ENCODE measurements around the gene RAB31.
"Not testable (repeated sequence)": the region's sequence is repeated elsewhere in the genome, so short reads cannot be mapped to it uniquely, and the experiment has no call there.

RAB31 gene

GRCh38 chr18:9708057-9708433 lies at the start of gene RAB31:
Gene RAB31, plus strand, starts transcription at chr18:9708301. Its CDS starts 105 bp downstream, at chr18:9708406.
- peak within 1 kb of the TSS; percentile 73 for H3K9ac ChIP-seq (ENCODE audit: low read depth, low read length)
- no peaks in the 10 kb centered on the region for H3K36me3 ChIP-seq (ENCODE audit: insufficient read depth, low read length)
- H3K4me1 ChIP-seq (ENCODE audit: insufficient read depth, low read length) = peaks cover 34% of the 10 kb centered on the region
- no peaks in the 10 kb centered on the region for H3K9me3 ChIP-seq (ENCODE audit: control insufficient read depth, insufficient read depth, low read length)

DNA sequence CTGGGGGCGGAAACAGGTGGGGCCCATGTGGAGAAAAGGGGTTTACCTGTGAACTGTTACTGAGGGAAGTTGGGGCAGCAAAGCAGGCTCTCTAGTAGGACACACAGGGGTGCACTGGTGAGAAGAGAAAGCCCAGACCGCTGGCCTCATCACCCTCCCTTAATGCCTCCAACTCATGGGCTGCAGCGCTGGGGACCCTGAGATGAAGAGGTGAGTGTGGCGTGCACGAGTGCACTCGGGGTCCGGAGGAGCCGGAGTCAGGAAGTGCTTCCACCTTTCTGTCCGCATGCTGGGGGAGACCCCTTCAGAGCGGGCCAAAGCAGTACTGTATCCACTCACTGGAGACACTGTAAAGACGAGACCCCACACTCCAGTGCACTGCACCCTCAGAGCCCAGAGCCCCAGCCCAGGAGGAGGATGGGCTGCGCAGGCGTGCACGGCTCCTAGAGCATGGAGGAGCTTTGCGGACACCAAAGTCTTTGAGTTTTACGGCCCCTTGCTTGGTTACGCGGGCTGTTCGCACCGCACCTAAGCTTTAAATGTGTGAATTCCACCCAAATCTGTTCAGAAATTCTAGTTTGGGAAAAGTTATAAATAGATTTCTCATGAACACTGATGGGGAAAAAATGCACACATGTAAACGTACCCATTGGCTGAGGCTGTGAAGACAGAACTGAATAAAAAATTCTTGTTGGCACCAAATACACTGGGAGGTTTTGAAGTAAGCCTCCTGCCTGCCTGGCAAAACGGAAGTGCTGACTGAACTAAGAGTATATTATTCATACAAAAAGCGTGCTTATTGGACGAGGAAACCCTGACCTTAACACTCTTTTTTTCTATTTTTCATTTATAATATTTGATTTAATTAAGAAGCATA lies 48.4 kb upstream of the RAB31 start:
- Histone ChIP-seq H3K9ac (ENCODE audit: low read depth, low read length) (no peak overlapping the region), H3K36me3 (ENCODE audit: insufficient read depth, low read length) (no peaks in the 10 kb centered on the region), H3K4me1 (ENCODE audit: insufficient read depth, low read length) (no peaks in the 10 kb centered on the region), H3K9me3 (ENCODE audit: control insufficient read depth, insufficient read depth, low read length) (no peaks in the 10 kb centered on the region)

DNA sequence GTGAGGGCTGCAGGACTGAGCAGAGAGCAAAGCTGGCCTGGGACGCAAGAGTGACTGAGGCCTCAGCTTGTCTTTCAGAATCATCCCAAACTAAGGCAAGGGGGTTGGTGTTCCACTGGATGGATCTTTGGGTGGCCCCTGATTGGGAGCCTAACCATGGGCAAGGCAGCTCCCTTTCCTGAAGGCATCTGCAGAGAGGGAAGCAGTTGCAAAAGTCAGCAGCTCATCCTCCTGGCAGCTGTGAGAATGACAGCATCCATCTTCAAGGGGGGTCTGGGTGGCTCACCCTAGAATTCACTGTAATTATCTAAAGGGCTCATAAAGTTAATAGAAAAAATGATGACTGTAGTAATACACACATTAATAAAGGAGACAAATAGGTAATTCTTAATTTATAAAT lies 46.5 kb upstream of the RAB31 start:
- no peak overlapping the region for H3K9ac ChIP-seq (ENCODE audit: low read depth, low read length)

GRCh38 chr18:9663377-9663776 lies 44.7 kb upstream of the RAB31 start:
- H3K9me3 ChIP-seq (ENCODE audit: control insufficient read depth, insufficient read depth, low read length) = no peaks in the 10 kb centered on the region
- H3K9ac ChIP-seq (ENCODE audit: low read depth, low read length) = no peak overlapping the region
- no peaks in the 10 kb centered on the region for H3K4me1 ChIP-seq (ENCODE audit: insufficient read depth, low read length)
- no peaks in the 10 kb centered on the region for H3K36me3 ChIP-seq (ENCODE audit: insufficient read depth, low read length)

More for the DNA sequence above, 46.5 kb upstream of the RAB31 start:
- Histone ChIP-seq H3K9me3 (ENCODE audit: control insufficient read depth, insufficient read depth, low read length) (no peaks in the 10 kb centered on the region), H3K4me1 (ENCODE audit: insufficient read depth, low read length) (no peaks in the 10 kb centered on the region), H3K36me3 (ENCODE audit: insufficient read depth, low read length) (no peaks in the 10 kb centered on the region)

DNA sequence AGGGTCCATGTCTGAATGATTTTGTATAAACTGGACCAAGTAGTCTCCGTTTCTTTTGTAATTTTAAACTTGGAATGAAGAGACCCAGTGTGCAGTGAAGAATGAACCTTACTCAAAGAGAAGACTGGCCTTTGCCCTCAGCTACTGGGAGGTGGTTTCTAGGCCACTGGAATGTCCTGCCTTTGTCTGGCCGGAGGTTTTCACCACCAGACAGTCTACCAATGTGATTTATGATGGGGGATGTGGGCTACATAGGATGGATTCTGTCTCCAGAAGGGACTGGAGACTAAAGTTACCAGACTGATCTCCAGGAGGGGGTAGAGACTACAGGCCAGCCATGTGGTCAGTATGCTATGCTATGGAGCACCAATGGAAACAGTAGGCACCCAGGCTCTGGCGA lies 42.8 kb upstream of the RAB31 start:
- H3K4me1 ChIP-seq (ENCODE audit: insufficient read depth, low read length) = no peaks in the 10 kb centered on the region
- no peak overlapping the region for H3K9ac ChIP-seq (ENCODE audit: low read depth, low read length)
- no peaks in the 10 kb centered on the region for H3K36me3 ChIP-seq (ENCODE audit: insufficient read depth, low read length)
- H3K9me3 ChIP-seq (ENCODE audit: control insufficient read depth, insufficient read depth, low read length) = no peaks in the 10 kb centered on the region

DNA sequence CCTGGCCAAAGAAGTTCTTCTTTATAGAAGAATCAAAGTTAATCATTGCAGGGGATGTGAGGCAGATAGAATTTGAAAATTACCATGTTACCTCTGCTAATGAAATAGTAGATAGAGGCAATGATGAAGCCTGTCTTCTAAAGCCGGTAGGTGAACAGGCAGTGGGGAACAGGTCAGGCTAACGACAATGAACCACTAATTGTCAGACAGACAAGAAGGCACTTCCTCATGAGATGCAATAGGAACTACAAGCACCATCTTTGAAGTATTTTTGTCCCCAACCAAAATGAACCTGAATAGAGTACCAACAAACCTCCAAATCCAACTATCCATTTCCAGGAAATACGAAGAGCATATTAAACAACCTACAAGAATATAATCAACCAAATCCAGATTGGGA lies 41.6 kb upstream of the RAB31 start:
- H3K9ac ChIP-seq (ENCODE audit: low read depth, low read length) = no peak overlapping the region
- no peaks in the 10 kb centered on the region; the same call in 1 of the 2 replicates for H3K4me1 ChIP-seq (ENCODE audit: insufficient read depth, low read length)
- no peaks in the 10 kb centered on the region for H3K36me3 ChIP-seq (ENCODE audit: insufficient read depth, low read length)
- no peaks in the 10 kb centered on the region for H3K9me3 ChIP-seq (ENCODE audit: control insufficient read depth, insufficient read depth, low read length)

DNA sequence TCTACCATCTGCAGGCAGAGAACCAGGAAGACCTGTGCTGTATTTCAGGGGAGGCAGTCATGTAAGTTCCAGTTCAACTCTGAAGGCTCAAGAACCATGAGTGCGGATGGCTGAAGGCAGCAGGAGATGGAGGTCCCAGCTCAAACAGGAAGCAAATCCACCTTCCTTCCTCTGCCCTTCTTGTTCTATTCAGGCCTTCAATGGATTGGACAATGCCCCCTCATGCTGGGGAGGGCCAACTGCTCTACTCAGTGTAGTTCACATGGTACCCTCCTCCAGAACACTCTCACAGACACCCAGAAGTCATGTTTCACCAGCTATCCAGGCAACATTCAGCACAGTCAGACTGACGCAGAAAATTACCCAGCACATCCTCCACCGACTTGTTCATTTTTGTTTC lies 39.1 kb upstream of the RAB31 start:
- no peaks in the 10 kb centered on the region; the same call in 1 of the 2 replicates for H3K4me1 ChIP-seq (ENCODE audit: insufficient read depth, low read length)
- no peaks in the 10 kb centered on the region for H3K9me3 ChIP-seq (ENCODE audit: control insufficient read depth, insufficient read depth, low read length)
- H3K9ac ChIP-seq (ENCODE audit: low read depth, low read length) = no peak overlapping the region
- H3K36me3 ChIP-seq (ENCODE audit: insufficient read depth, low read length) = no peaks in the 10 kb centered on the region

- Histone ChIP-seq H3K9me3 (ENCODE audit: control insufficient read depth, insufficient read depth, low read length) (no peaks in the 10 kb centered on the region), H3K4me1 (ENCODE audit: insufficient read depth, low read length) (no peaks in the 10 kb centered on the region; the same call in 1 of the 2 replicates), H3K9ac (ENCODE audit: low read depth, low read length) (no peak overlapping the region), H3K36me3 (ENCODE audit: insufficient read depth, low read length) (no peaks in the 10 kb centered on the region)
These were observed 36.9 kb upstream of the RAB31 start for GRCh38 chr18:9671214-9671613.

DNA sequence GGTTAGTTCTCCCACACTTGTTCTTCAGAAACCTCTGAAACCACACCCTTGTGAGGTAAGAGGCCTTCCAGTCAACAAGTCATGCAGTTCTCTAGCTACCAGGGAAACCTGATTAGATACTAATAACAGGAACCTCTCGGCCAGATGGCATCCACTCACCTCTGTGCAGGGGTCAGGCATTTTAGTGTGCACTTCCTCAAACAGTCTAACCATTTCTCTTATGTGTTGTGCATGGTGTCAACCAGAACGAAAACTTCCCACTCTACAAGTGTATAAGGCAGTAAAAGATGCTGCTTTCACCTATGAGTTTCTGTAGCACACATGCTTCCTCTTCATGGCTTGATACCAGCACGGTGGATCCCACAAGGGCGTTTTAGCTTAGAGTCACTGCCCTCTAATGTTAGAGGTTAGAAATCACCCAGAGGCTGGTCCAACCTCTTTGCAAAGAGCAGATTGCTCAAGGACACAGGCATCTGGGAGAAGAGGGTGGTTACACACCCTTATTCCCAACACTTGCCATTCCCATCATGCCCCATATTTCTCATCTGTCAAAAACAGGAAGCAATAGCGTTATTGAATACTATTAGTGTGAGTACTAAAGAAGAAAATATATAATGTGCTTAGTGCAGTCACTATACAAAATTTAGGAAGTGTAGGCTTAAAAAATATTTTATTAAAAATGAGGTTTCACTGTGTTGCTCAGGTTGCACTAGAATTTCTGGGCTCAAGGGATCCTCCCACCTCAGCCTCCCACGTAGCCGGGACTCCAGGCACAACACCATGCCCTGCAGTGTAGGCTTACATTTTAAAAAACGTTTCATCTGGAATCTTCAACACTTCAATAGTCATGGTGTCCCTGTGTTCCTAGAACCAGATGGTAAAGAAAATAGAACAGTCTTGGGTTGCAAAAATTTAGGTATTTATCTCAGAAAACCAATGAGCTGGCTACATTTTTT lies 34.5 kb upstream of the RAB31 start:
- Histone ChIP-seq H3K9me3 (ENCODE audit: control insufficient read depth, insufficient read depth, low read length) (no peaks in the 10 kb centered on the region), H3K9ac (ENCODE audit: low read depth, low read length) (no peak overlapping the region), H3K36me3 (ENCODE audit: insufficient read depth, low read length) (no peaks in the 10 kb centered on the region), H3K4me1 (ENCODE audit: insufficient read depth, low read length) (no peaks in the 10 kb centered on the region; the same call in 1 of the 2 replicates)

DNA sequence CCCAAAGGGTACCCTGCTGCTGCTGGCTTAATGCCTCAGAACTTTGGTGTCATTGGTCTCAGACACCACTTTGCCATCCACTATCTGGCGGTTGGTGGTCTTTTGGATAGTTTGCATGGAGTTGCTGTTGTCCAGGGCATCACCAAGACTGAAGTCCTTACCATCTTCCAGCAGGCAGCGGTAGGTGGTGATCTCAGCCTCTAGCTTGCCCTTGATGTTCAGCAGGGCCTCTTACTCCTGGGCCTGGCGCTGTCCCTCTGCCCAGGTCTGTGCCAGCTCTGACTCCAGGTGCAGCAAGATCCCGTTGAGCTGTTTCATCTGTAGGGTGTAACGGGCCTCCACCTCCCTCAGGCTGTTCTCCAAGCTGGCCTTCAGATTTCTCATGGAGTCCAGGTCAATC lies 29.9 kb upstream of the RAB31 start:
- not testable (repeated sequence) for H3K36me3 ChIP-seq (ENCODE audit: insufficient read depth, low read length); H3K4me1 ChIP-seq (ENCODE audit: insufficient read depth, low read length); H3K9me3 ChIP-seq (ENCODE audit: control insufficient read depth, insufficient read depth, low read length); H3K9ac ChIP-seq (ENCODE audit: low read depth, low read length)

DNA sequence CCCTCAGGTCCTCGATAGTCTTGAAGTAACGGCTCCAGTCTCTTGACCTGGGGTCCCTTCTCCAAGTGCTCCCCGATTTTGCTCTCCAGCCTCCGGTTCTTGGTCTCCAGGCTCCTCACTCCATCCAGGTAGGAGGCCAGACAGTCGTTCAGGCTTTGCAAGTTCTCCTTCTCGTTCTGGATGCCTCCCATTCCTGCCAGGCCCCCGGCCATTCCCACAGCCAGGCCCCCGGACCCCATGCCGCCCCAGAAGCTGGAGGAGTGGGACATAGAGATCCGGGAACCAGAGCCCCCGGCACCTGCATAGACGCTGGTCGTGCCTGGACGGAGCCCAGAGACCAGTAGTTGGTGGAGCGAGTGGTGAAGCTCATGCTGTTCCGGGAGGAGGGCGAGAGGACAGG lies 29.0 kb upstream of the RAB31 start:
- H3K4me1 ChIP-seq (ENCODE audit: insufficient read depth, low read length) = no peaks in the 10 kb centered on the region
- no peaks in the 10 kb centered on the region for H3K9me3 ChIP-seq (ENCODE audit: control insufficient read depth, insufficient read depth, low read length)
- no peak overlapping the region for H3K9ac ChIP-seq (ENCODE audit: low read depth, low read length)
- H3K36me3 ChIP-seq (ENCODE audit: insufficient read depth, low read length) = no peaks in the 10 kb centered on the region

GRCh38 chr18:9681217-9681616 lies 26.9 kb upstream of the RAB31 start:
- Histone ChIP-seq H3K9ac (ENCODE audit: low read depth, low read length) (no peak overlapping the region), H3K36me3 (ENCODE audit: insufficient read depth, low read length) (no peaks in the 10 kb centered on the region), H3K9me3 (ENCODE audit: control insufficient read depth, insufficient read depth, low read length) (no peaks in the 10 kb centered on the region), H3K4me1 (ENCODE audit: insufficient read depth, low read length) (no peaks in the 10 kb centered on the region)

GRCh38 chr18:9682572-9682971 lies 25.5 kb upstream of the RAB31 start:
- Histone ChIP-seq H3K36me3 (ENCODE audit: insufficient read depth, low read length) (no peaks in the 10 kb centered on the region), H3K9ac (ENCODE audit: low read depth, low read length) (no peak overlapping the region), H3K9me3 (ENCODE audit: control insufficient read depth, insufficient read depth, low read length) (no peaks in the 10 kb centered on the region), H3K4me1 (ENCODE audit: insufficient read depth, low read length) (no peaks in the 10 kb centered on the region)

GRCh38 chr18:9683418-9684396 lies 24.4 kb upstream of the RAB31 start:
- no peak overlapping the region for H3K9ac ChIP-seq (ENCODE audit: low read depth, low read length)
- H3K9me3 ChIP-seq (ENCODE audit: control insufficient read depth, insufficient read depth, low read length) = no peaks in the 10 kb centered on the region

More at GRCh38 chr18:9683418-9684396, 24.4 kb upstream of the RAB31 start:
- Histone ChIP-seq H3K36me3 (ENCODE audit: insufficient read depth, low read length) (no peaks in the 10 kb centered on the region), H3K4me1 (ENCODE audit: insufficient read depth, low read length) (0 out of 2 replicates have a peak, but pooled peaks cover 7% of the 10 kb centered on the region)

Data from ES-I3 (cell line).